NB4 (cell line): Measurements from ENCODE around the gene TGFB2.

Experiments used
- CTCF ChIP-seq: IDR thresholded peaks from one replicate; pipeline ENCODE4 v1.5.1; 2012; ENCODE audit warnings: low read depth, low read length
- MYC ChIP-seq: IDR thresholded peaks from 2 replicates; pipeline ENCODE4 v1.6.1; 2011; ENCODE audit warnings: low read depth, low read length

- TF ChIP-seq CTCF (no peak), MYC (no peak)
Measured at GRCh38 chr1:218408135-218408534, 63.0 kb downstream of the TGFB2 start.
